GM03348 (cell line): Measurements from ENCODE around the gene RER1.

Experiments
- DNase-seq: peaks from one replicate; pipeline ENCODE4 v3.0.0; 2012; ENCODE audit warnings: low spot score

The RER1 gene

DNA sequence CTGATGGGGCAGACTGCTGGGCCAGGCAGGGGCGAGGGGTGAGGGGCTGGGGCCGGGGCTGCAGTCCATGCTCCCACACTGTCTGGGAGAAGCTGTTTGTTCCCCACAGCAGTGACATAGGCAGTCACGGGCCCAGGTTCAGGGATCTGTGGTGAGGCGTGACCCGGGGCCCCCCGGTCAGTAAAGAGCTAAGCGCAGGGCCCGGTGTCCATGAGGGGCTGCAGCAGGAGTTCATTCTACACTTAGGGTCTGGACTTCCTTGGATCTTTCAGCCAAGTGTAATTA lies 16.3 kb downstream of the RER1 start:
- no peak for DNase-seq

DNA sequence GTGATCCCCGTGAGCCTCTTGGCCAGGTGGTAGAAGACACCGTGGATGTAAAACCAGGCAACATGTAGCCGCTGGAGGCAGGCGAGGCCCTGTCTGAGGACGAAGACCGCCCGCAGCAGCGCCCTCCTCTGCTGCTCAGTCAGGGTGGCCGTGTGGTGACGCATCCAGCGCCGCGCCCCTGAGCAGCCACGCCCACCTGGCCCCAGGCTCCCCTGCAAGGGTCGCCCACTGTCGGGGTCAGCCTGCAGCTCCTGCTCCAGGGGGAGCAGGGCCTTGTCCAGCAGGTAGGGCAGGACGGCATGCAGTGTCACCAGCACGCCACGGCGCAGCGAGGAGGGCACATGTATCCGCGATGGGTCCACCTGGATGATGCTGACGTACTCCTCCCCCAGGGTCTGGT lies 16.8 kb downstream of the RER1 start:
- no peak for DNase-seq

DNA sequence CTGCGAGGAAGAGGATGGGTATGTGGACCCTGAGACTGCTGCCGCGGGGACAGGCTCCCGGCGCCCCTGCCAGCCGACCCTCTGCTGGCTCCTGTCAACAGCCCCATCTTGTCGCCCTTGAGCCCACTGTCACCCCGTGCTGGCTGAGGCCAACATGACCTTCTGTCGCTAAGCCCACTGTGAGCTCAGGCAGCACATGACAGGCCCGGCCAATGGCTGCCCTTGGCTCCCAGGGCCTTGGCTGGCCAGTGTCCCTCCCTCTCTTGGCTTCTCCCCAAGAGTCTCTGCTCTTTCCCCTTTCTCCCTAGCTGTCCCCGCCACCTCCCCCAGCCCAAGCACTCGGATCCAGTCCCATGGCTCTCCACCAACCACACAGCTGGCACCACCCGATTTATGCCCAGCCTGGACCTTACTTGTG lies 17.2 kb downstream of the RER1 start:
- DNase-seq, result no peak

DNA sequence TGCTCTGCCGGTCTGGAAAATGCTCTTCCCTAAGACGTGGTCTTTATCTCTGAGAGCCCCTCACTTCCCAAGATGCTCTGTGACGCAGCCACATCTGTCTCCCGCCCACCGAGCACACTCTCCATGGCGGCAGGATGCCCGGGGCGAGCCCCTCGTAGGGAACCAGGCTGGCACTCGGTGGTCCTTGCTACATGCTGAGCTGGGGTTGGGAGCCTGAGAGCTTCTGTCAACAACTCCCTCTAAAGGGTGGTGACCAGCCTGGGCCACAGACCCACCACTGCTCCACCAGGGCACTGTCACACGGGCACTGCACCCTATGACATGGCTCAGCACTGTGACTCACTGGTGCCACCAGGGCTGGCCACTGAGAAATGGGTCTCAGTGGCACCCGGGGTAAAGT lies 18.1 kb downstream of the RER1 start:
- DNase-seq, result no peak

DNA sequence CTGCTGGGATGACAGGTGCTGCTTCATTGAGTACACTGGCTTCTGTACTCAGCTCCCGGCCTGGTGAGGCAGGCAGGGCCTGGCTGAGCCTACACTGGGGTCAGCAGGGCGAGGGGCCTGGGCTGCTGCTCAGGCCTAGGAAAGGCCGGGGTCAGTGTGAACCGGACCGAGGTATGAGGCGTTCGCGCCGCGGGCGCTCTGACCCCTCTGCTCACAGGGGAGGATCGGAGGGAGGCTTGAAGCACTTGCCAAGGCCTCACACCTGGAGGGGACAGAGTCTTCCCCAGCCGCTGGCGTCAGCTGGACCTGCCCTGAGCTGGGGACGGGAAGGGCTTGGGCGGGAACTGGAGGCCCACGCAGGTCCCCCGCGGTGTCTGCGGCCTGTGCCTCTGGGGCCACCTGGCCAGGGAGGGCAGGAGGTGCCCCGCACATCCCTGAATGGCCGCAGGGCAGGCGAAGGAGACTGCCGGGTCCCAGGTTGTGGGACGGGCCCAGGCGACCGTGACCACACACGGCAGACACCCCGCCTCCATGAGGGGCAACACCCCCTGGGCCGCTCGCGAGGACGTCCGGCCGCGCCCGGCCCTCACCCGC lies 20.3 kb downstream of the RER1 start:
- no peak for DNase-seq

DNA sequence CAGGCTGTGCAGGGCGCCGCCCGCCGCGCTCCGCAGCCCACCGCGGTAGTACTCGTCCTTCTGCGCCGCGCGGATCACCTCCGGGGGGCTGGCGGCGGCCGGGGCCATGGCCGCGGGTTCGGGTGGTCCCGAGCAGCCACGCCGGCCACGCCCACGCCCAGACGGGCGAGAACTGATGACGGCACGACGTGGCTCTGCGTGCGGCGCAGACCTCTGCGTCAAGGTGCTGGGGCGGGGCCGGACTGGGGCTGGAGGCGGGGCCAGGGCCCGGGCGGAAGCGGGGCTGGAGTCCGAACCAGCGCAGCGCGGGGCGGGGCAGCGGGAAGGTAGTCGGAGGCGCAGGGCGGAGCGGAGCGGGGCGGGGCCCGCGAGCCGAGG lies 20.7 kb downstream of the RER1 start, which contains the start of gene PEX10:
TSS of gene PEX10 (minus strand) at position 170 of the 378 bp plus-strand sequence. CDS start at position 108, 62 bp downstream.
- peak; percentile 99 for DNase-seq

DNA sequence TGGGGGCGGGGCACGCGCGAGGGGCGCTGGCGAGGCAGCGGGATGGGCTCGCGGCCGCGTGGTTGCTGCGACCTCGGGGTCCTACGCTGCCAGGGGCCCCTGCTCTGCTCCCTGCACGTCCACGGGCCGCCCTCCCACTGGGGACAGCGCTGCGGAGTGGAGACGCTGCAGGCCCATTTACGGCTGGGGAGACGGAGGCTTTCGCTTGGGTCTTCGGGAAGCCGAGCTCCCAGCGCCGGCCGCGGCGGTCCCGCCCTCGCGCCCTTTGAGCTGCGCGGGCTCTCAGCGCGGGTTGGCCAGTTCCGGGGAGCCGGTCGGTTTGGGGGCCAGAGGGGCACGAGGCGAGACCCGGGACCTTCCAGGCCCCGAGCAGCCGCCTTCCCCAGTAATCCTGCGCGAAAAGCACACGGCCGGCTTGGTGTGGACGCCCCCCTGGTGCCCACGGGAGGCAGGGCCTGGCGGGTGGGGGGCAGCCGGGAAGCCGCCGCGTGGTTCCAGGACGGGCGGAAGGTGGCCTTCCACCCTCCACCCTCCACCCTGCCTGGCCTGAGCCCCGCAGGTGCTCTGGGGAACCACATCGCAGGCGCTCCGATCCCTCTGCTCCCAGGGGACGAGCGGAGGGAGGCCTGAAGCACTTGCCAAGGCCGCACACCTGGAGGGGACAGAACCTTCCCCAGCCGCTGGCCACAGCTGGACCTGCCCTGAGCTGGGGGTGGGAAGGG lies 21.3 kb downstream of the RER1 start:
- DNase-seq, result peak; percentile 87

DNA sequence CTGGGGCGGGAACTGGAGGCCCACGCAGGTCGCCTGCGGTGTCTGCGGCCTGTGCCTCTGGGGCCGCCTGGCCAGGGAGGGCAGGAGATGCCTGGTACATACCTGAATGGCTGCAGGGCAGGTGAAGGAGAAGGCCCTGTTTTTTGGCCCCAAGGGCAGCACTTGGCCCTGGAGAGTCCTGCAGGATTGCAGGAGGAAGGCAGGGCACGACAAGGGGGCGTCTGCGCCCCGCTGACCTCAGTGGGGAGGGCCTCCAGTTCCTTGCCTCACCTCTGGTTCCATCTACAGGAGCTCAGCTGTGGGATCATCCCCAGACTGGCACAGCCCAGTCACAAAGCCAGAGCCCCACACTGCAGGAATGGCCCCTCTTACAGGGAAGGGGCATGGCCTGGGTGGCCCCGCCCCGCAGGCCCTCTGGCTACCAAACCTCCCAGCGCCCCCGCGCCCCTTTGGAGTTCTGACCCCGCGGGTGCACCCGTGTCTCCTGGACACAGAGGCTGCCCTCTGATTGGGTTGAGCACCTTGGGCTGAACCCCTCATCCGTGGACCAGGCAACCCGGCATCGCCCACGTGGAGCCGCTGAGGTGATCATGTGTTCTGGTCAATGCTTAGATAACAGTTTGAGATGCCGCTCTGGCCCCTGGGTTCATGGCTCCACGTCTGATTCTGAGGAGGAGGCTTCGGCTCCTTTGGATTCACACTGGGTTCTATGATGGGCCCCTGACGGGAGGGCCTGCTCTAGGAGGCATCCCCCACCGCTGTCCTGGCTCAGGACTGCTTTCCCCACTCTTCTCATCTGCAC lies 22.1 kb downstream of the RER1 start:
- no peak for DNase-seq

DNA sequence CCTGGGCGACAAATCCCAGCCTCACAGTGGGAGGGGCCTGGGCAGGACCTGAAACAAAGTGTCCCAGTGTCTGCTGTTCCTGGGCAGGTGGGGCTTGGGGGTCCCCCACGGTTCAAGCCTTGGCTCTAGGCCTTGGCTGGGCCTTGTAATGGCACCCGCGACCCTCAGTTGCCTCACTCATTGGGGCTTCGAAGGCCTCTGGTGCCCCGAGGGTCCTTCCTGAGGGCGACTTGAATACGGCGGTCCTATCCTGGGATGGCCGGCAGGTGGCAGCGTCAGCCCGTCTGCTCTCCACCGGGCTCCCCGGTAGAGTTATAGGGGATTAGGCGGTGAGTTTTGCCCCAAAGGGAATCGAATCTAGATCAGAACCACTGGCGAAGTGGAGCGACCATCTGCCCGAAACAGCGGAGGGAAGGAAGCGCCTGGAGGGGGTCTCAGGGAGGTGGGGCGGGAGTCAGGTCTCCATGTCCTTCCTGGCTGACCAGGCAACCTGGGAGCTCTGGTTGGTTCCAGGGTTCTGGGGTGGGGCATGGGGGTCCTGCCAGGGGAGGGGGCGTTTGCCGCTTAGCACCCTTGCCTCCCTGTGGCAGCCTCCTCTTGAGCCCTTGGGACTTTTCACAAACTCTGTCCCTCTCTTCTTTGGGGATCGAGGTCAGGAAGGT lies 22.8 kb downstream of the RER1 start:
- peak; percentile 92 for DNase-seq

DNA sequence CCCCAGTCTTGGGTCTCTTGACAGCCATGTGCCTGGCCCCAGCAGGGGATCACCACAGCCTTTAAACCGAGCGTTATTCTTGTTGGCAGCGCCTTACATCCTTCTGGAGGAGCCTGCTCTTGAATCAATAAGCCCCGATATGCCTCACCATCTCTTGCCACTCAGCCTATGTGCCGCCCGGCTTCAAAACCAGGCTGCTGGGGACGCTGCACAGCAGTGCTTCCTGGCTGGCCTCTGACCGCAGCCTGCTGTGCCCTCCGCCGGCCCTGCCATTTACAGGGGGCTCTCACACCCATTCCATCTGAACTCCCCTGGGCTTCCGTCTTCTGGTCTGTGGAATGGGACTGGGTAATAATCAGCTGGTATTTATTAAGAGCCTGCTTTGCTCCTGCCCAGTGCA lies 23.7 kb downstream of the RER1 start:
- no peak for DNase-seq

DNA sequence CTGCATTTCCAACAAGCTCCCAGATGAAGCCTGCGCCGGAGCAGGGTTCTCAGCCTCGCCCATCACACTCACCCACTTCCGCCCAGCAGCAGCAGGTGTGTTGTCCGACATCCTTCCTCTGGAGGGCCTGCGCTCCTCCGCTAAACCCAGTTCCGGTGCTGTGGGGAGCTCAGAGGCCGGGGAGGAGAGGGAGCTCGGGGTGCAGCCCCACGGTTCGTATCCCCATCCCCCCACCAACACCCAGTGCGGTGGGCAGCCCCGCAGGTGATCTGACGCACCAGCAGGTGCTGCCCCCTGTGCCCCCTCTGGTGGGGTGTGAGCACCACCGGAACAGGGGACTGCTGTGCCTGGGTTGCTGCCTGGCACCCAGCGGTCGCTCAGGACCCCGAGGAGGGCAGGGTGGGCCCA lies 24.2 kb downstream of the RER1 start:
- DNase-seq, result no peak

DNA sequence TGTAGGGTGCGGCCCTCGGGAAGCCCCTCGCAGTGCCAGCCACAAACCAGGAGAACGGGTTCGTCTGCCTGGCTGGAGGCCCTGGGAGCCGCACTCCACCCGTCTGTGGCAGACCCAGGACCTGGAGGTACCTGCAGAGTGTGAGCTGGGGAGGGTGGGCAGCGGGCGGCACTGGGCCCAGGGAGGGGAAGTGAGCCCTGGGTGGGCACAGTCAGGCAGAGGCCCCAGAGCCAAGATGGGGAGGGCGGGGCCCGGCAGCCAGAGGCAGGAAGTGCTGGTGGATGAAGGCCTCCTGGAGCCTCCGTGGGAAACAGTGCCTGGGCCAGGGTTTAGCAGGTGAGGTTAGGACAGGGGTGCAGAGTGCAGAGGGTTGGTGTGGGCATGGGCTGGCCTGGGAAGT lies 24.8 kb downstream of the RER1 start:
- no peak for DNase-seq

DNA sequence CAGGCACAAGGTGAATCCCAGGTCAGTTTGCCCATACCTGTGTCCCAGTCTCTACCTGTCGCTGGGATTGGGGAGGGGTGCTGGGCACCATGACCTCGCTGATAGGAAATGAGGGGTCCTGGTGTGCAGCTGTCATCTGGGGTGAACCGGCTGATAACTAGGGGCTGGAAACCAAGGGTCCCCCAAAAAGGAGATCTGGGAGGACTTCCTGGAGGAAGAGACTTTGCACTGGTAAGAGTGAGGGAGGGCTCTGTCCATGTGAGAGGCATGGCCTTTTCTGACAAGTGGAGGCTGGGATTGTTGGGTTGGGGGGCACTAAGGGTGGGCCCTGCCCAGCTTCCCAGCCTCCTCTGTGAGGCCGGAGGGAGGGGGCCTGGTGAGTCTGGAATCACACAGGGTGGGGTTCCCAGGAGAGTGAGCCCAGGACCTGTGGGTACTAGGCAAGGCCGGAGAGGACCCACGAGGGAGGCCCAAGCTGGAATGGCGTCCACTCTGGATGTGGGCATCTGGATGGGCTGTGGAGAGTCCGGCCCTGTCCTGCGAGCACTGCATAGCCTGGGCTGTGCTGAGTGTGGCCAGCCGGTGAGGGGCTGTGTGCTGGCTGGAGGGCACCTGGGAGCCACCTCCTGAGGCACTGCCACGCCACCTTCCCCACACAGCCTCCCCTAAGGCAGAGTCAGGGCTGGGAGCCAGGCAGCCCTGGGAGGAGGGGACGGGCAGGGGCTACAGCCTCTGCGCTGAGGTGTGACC lies 25.6 kb downstream of the RER1 start:
- no peak for DNase-seq

DNA sequence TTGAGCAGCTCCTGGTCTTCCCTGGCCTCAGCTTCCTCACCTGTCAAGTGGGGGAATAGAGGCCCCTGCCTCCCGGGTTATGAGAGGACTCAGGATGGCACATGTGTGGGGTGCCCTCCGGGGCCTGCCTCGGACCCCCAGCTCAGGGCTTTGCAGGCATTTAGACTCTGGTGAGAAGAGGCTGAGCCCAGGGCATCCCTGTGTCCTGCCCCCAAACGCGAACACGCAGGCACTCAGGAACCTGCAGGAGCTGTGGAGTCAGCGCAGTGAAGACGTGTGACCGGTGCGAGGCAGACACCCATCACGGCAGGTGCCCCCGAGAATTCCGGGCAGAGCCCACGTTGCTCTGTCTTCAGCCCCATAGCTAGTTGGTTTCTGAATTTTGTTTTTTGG lies 26.2 kb downstream of the RER1 start:
- no peak for DNase-seq

DNA sequence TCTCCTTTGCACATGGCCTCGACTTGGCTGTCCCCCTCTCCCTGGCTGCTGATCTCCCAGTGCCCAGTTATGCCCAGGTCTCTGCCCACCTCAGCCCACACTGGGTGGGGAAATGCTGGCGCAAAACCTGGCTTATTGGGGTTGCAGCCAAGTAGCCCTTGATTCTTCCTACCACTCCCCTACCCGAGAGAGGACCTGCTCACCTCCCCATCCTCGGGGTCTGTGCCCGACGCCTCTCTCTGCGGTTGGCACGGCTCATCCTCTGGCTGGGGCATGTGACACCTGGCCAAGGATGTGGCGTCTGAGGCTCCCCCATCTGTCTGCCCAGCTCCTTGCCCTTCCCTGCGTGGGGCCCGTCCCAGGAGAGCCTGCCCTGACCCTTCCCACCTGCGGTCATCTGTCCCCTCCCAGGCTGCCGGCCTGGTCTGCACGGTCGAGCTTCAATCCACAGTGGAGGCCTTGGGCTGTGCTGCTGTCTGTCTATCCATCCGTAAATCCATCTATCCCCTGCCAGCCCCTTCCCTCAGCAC lies 27.2 kb downstream of the RER1 start:
- DNase-seq, result no peak

DNA sequence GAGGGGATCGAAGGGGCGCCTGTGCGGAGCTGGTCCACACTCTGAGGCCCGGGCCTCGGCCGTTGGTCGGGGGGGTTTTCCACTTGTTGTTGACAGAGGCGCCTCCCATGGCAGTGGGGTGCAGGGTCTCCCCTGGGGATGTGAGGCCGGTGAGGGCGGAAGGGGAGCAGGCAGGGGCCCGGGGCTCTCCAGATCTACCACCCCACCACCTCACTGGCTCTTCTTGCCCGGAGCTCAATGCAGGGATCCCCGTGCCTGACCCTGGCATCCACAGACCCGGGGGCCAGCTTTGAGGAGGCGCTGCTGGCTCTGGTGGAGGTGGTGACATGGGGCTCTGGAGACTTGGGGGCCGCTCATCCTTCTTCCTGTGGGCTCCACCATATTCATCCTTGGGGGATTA lies 27.8 kb downstream of the RER1 start:
- no peak for DNase-seq

DNA sequence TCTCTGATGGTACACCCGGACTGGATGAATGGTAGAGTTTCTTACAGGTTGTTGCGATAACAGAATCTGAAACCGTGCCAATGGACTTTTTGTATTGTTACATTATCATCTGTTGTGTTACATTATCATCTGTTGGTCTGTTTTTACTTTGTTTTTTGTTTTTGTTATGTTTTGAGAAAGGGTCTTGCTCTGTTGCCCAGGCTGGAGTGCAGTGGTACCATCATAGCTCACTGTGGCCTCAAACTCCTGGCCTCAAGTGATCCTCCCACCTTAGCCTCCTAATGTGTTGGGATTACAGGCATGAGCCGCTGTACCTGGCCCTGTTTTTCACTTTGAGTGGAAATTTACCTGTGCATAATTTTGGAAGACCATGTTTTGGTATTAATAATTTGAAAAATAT lies 30.9 kb downstream of the RER1 start:
- no peak for DNase-seq

DNA sequence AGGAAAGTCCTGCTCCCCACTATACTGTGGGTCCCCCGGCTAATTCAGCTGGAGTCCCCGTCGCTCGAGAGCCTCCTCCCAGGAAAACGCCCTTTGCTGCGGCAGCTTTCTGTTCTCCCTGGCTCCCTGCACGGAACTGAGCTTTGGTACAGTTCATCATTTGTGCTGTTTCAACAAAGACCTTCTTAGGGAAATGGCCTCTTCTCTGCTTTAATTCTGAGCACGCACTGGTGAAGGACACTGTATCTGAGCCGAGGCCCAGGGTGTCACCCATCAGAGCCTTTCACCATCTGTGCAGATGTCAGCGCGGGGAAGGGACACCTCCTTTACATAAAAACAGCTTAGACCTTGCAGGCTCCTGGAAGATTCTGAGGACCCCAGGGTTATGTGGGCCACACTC lies 34.3 kb downstream of the RER1 start:
- no peak for DNase-seq

DNA sequence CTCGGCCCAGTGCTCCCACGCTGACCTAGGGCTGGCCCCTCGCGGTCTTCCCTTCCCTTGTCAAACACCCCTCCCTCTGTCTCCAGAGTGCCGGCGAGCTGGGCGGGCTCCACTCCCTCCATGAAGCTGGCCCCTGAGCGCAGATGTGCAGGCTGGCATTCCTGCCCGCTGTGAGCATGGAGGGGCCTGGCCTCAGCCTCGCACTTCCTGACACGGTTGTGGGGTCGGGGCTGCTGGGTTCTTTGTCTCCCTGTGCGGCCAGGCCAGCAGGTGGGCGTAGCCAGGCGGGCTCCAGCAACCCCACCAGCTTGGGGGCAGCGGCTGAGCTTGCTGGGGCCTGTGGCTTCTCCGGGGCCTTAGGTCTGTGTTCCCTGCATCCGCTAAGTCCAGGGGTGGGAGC lies 34.9 kb downstream of the RER1 start:
- DNase-seq, result no peak

DNA sequence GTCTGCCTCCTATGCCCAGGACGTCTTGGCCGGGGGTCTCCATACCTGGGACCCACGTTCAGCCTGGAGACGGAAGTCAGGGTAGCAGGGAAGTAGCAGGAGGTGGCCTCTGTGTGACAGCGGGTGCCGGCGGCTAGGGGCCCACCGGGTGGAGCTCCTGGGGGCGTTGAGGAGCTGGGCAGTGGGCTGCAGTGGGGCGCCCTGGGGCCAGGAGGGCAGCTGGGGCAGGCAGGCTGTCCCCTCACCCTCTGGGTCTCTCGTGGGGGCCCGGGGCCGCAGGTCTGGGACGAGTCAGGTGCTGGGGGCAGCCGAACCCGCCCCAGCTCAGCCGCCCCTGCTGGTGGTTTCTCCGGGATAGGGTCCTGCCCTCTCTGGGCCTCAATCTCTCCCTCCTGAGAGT lies 35.4 kb downstream of the RER1 start:
- no peak for DNase-seq

DNA sequence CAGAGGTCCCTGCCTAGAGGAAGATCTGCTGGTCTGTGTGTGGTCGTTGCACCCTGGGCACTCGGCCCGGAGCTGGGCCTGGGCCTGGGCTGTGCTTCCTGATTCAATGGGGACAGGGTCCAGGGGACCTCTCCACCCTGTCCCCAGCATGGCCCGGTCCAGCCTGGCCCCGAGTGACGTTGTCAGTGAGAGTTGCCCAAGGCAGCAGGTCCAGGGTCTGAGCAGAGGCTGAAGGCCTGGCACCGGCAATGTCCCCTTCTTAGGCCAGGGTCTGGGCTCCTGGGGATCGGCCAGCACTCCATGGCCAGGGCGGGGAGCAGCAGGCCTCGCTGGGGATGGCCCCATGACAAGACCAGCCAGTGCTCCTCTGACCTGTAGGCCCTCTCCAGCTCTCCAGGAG lies 36.3 kb downstream of the RER1 start:
- no peak for DNase-seq

DNA sequence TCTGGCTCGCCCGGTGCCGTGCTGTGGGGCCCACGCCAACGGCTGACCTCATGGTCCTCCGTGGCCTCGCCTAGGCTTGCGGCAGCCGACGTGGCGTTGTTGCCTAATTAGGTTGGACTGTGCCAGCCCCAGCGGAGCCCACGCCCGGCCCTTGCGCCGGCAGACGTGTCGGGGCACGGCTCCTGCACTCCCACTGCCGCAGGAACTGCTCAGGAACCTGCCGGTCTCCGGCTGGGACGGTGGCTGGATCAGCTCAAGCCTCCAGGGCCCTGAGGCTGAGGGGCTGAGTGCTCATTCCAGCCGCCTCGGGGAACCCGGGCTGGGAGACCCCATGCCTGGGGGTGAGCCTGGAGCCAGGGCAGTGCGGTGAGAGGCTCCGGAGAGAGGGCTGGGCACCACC lies 36.8 kb downstream of the RER1 start:
- no peak for DNase-seq
